Neuronal stem cell (in vitro differentiated cells): Measurements from ENCODE around the gene MRPL16.
A peak's percentile ranks its signal among the peaks of the same experiment; 100 is the strongest.

Source experiments
- DNase-seq: peaks from one replicate; pipeline ENCODE4 v3.0.0-alpha.2; 2013; ENCODE audit warnings: low spot score
- H2AFZ ChIP-seq: one replicate; pipeline ENCODE4 v1.6.1; 2013; ENCODE audit warnings: mild to moderate bottlenecking, low read length, inconsistent platforms
- H2AK5ac ChIP-seq: 2 replicates; pipeline ENCODE4 v1.6.1; 2013; ENCODE audit warnings: low read depth, mild to moderate bottlenecking, inconsistent platforms, low read length, moderate library complexity, mixed read lengths
- H2BK120ac ChIP-seq: 2 replicates; pipeline ENCODE4 v1.6.1; 2013; ENCODE audit warnings: low read depth, mild to moderate bottlenecking, inconsistent platforms, low read length, moderate library complexity, mixed read lengths
- H2BK12ac ChIP-seq: one replicate; pipeline ENCODE4 v1.6.1; 2013; ENCODE audit warnings: low read length, inconsistent platforms
- H2BK15ac ChIP-seq: 2 replicates; pipeline ENCODE4 v1.6.1; 2013; ENCODE audit warnings: mild to moderate bottlenecking, low read length, inconsistent platforms, mixed read lengths
- H2BK5ac ChIP-seq: one replicate; pipeline ENCODE4 v1.6.1; 2013; ENCODE audit warnings: inconsistent platforms, mild to moderate bottlenecking, low read length, moderate library complexity
- H3K14ac ChIP-seq: one replicate; pipeline ENCODE4 v1.6.1; 2013; ENCODE audit warnings: low read length, inconsistent platforms
- H3K18ac ChIP-seq: 2 replicates; pipeline ENCODE4 v1.6.1; 2013; ENCODE audit warnings: low read length, inconsistent platforms
- H3K23ac ChIP-seq: 2 replicates; pipeline ENCODE4 v1.6.1; 2013; ENCODE audit warnings: low read depth, mild to moderate bottlenecking, mixed read lengths, low read length, inconsistent platforms; ENCODE audit not compliant: poor library complexity
- H3K27ac ChIP-seq: replicated peaks from 3 replicates; pipeline ENCODE4 v1.5.1; 2013; ENCODE audit warnings: low read length, inconsistent platforms
- H3K27me3 ChIP-seq, 3 experiments: 2 replicates each; pipeline ENCODE4 v1.6.1; 2013; ENCODE audit warnings: low read length in 3 of 3, mild to moderate bottlenecking in 2 of 3, inconsistent platforms in 1 of 3, low read depth in 1 of 3, mixed read lengths in 1 of 3, moderate library complexity in 1 of 3; ENCODE audit not compliant: control insufficient read depth in 3 of 3, insufficient read depth in 3 of 3
- H3K36me3 ChIP-seq, 2 donors: replicated peaks in 1 of 2; 2 replicates each; pipeline ENCODE4 v1.6.1; 2013; ENCODE audit warnings: low read length in 2 of 2; ENCODE audit not compliant: control insufficient read depth in 2 of 2, insufficient read depth in 2 of 2
- H3K4ac ChIP-seq: 2 replicates; pipeline ENCODE4 v1.6.1; 2013; ENCODE audit warnings: inconsistent platforms, mild to moderate bottlenecking, low read length, moderate library complexity
- H3K4me1 ChIP-seq, 2 donors: 1 replicate in 1 of 2; 2 replicates in 1 of 2; pipeline ENCODE4 v1.6.1; 2013; ENCODE audit warnings: low read length in 2 of 2, low read depth in 1 of 2; ENCODE audit not compliant: control insufficient read depth in 2 of 2, insufficient read depth in 1 of 2
- H3K4me2 ChIP-seq: one replicate; pipeline ENCODE4 v1.6.1; 2013; ENCODE audit warnings: mild to moderate bottlenecking, low read length, inconsistent platforms; ENCODE audit not compliant: insufficient read depth, poor library complexity, severe bottlenecking
- H3K4me3 ChIP-seq, 2 donors: 2 replicates each; pipeline ENCODE4 v1.5.1; 2013; ENCODE audit warnings: low read length in 2 of 2, mild to moderate bottlenecking in 2 of 2, inconsistent platforms in 1 of 2, moderate library complexity in 1 of 2
- H3K79me1 ChIP-seq: one replicate; pipeline ENCODE4 v1.6.1; 2013; ENCODE audit warnings: low read depth, mild to moderate bottlenecking, inconsistent platforms, low read length, moderate library complexity
- H3K9ac ChIP-seq: one replicate; pipeline ENCODE4 v1.6.1; 2013; ENCODE audit warnings: mild to moderate bottlenecking, low read depth, low read length, inconsistent platforms; ENCODE audit not compliant: poor library complexity
- H3K9me3 ChIP-seq, 2 donors: replicated peaks in 1 of 2; 2 replicates each; pipeline versions ENCODE3 to v1.6.1; 2013; ENCODE audit warnings: low read length in 2 of 2, mild to moderate bottlenecking in 2 of 2, inconsistent platforms in 1 of 2, low read depth in 1 of 2, mixed read lengths in 1 of 2, moderate library complexity in 1 of 2; ENCODE audit not compliant: control insufficient read depth in 2 of 2, insufficient read depth in 1 of 2
- H4K8ac ChIP-seq: one replicate; pipeline ENCODE4 v1.6.1; 2013; ENCODE audit warnings: low read depth, mild to moderate bottlenecking, inconsistent platforms, low read length, moderate library complexity
- H4K91ac ChIP-seq: one replicate; pipeline ENCODE4 v1.6.1; 2013; ENCODE audit warnings: low read length, low read depth, mild to moderate bottlenecking, inconsistent platforms; ENCODE audit not compliant: poor library complexity
- WGBS, 2 donors: extraction: QIAGEN DNeasy Blood & Tissue Kit; methylation state at CpG; one replicate each; pipeline ENCODE4 v1.1.7; 2013; ENCODE audit warnings: missing lambda C conversion rate in 2 of 2, mixed read lengths in 1 of 2; ENCODE audit not compliant: insufficient read length in 2 of 2, insufficient replicate concordance in 1 of 2; ENCODE audit errors: extremely low coverage in 2 of 2; 5-methylcytosine and 5-hydroxymethylcytosine counted together

Gene MRPL16

DNA sequence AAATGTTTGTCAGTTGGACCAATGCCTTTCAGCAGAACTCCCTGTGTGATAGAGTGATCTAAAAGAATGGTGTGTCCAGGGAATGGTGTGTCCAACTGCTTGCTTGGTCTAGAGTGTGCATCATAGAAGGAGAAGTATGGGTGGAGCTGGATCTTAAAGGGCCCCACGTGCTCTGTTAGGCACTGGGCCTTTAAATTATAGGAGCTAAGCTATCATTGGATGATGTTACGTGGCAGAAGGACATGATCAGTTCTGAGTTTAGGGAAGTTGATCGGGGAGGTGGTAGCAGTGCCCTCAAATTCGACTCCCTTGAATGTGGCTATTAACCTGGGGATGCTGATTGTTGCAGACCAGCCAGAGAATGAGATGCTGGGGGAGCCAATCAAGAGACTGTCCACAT, 39.0 kb downstream of the MRPL16 start:
- peaks cover under 1 to 5% of the 10 kb centered on the region in 2 donors for H3K4me1 ChIP-seq
- no peak overlapping the region for H2BK120ac ChIP-seq
- H3K4ac ChIP-seq, result no peak overlapping the region
- no peaks in the 10 kb centered on the region for H3K27me3 ChIP-seq
- H3K27ac ChIP-seq, result no peak overlapping the region
- H2BK15ac ChIP-seq, result no peak overlapping the region
- H3K79me1 ChIP-seq, result no peaks in the 10 kb centered on the region
- H2AK5ac ChIP-seq, result no peak overlapping the region
- no CpG with 5 or more reads among the region's 4 CpGs for WGBS, 2 donors
- no peak overlapping the region for H2BK12ac ChIP-seq
- peaks cover 0 to 1% of the 10 kb centered on the region in 2 donors for H3K36me3 ChIP-seq
- no peak overlapping the region for H2AFZ ChIP-seq
- H3K9me3 ChIP-seq, result no peaks in the 10 kb centered on the region
- H3K18ac ChIP-seq, result no peak overlapping the region
- no peak overlapping the region for H3K4me3 ChIP-seq
- no peak overlapping the region for H3K4me2 ChIP-seq
- H3K9ac ChIP-seq, result no peak overlapping the region
- H3K23ac ChIP-seq, result no peak overlapping the region
- DNase-seq, result no peak
- H4K8ac ChIP-seq, result no peak overlapping the region
- no peak overlapping the region for H2BK5ac ChIP-seq
- H4K91ac ChIP-seq, result no peak overlapping the region
- no peak overlapping the region for H3K14ac ChIP-seq

DNA sequence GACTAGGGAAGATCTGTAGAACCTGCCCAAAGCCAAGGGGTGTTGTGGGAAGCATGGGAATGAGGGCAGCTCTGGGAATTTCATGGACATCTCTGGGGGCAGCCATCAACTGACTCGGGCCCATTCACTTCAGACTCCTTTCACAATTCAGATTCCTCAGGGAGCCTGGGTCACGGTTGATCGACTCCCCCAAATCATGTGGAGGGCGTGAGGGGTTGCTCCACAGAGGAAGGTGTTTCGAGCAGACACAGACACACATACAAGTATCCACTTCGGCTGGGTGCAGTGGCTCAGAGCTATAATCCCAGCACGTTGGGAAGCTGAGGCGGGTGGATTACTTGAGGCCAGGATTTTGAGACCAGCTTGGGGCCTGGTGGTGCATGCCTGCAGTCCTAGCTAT, 39.7 kb downstream of the MRPL16 start:
- H3K4me1 ChIP-seq, result peaks cover 4 to 7% of the 10 kb centered on the region in 2 donors
- H3K9me3 ChIP-seq, result no peaks in the 10 kb centered on the region
- H2BK120ac ChIP-seq, result no peak overlapping the region
- H3K4me2 ChIP-seq, result no peak overlapping the region
- H3K4me3 ChIP-seq, result no peak overlapping the region
- H4K8ac ChIP-seq, result no peak overlapping the region
- H2BK15ac ChIP-seq, result no peak overlapping the region
- no peak overlapping the region for H2AFZ ChIP-seq
- DNase-seq, result no peak
- H2AK5ac ChIP-seq, result no peak overlapping the region
- no peak overlapping the region for H4K91ac ChIP-seq
- no peak overlapping the region for H2BK12ac ChIP-seq
- no CpG with 5 or more reads among the region's 8 CpGs for WGBS, 2 donors
- no peak overlapping the region for H3K4ac ChIP-seq
- H3K36me3 ChIP-seq, result peaks cover 0 to 1% of the 10 kb centered on the region in 2 donors
- no peak overlapping the region for H3K9ac ChIP-seq
- H3K79me1 ChIP-seq, result no peaks in the 10 kb centered on the region
- no peak overlapping the region for H3K23ac ChIP-seq
- H3K18ac ChIP-seq, result no peak overlapping the region
- no peaks in the 10 kb centered on the region for H3K27me3 ChIP-seq
- no peak overlapping the region for H3K14ac ChIP-seq
- H3K27ac ChIP-seq, result no peak overlapping the region
- no peak overlapping the region for H2BK5ac ChIP-seq

DNA sequence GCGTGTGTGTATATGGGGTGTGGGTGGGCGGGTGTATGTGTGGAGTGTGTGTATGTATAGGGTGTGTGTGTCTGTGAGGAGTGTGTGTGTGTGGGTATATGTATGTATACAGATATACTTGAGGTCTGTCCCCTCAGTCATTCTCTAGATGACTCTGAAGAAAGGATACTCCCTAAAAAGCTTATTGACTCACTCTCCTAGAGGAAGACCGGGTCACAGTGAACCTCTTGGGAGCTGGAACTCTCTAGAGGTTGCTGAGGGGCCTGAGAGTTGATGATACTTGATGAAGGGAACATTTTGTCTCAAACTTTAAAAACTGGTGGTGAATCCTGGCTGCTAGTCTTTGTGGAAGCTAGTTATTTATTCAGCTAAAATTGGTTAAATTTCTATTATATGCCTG, 40.3 kb downstream of the MRPL16 start:
- peaks cover 4 to 7% of the 10 kb centered on the region in 2 donors for H3K4me1 ChIP-seq
- peaks cover 0 to 1% of the 10 kb centered on the region in 2 donors for H3K36me3 ChIP-seq
- H3K79me1 ChIP-seq, result no peaks in the 10 kb centered on the region
- no peak overlapping the region for H3K9ac ChIP-seq
- H2AK5ac ChIP-seq, result no peak overlapping the region
- no peak overlapping the region for H4K8ac ChIP-seq
- H2BK15ac ChIP-seq, result no peak overlapping the region
- no peak overlapping the region for H2BK12ac ChIP-seq
- no peaks in the 10 kb centered on the region for H3K9me3 ChIP-seq
- H3K27ac ChIP-seq, result no peak overlapping the region
- no peak for DNase-seq
- no peak overlapping the region for H3K4me3 ChIP-seq
- no peak overlapping the region for H3K4me2 ChIP-seq
- no peak overlapping the region for H3K23ac ChIP-seq
- no peak overlapping the region for H2AFZ ChIP-seq
- no peaks in the 10 kb centered on the region for H3K27me3 ChIP-seq
- 100% methylated on average over 2 of the region's 3 CpGs; no CpG with 5 or more reads in 1 of the 2 donors for WGBS, 2 donors
- no peak overlapping the region for H4K91ac ChIP-seq
- H3K18ac ChIP-seq, result no peak overlapping the region
- H2BK120ac ChIP-seq, result no peak overlapping the region
- no peak overlapping the region for H3K14ac ChIP-seq
- no peak overlapping the region for H2BK5ac ChIP-seq
- H3K4ac ChIP-seq, result no peak overlapping the region

DNA sequence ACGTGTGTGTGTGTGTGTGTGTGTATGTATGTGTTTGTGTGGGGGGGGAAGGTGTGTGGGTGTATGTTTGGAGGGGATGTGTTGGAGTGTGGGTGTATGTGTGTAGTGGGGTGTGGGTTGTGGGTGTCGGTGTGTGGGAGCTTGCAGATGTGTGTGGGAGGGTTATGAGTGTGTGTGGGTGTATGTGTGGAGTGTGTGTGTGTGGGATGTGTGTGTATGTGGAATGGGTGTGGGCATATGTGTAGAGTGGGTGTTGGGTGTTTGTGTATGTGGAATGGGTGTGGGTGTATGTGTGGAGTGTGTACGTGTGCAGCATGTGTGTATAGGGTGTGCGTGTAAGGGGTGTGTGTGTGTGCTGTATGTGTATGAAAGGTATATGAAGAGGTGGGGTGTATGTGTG, 40.8 kb downstream of the MRPL16 start:
- Histone ChIP-seq H3K4ac (no peak overlapping the region), H2AFZ (no peak overlapping the region), H3K79me1 (no peaks in the 10 kb centered on the region), H3K27ac (no peak overlapping the region), H3K27me3 (no peaks in the 10 kb centered on the region), H2BK15ac (no peak overlapping the region), H3K18ac (no peak overlapping the region), H3K23ac (no peak overlapping the region), H4K91ac (peak overlapping the region; percentile 45), H3K36me3 (peaks cover 0 to 1% of the 10 kb centered on the region in 2 donors), H3K4me3 (peak overlapping the region in 1 of 2 donors; percentile 69), H2BK12ac (no peak overlapping the region), H3K4me1 (peaks cover 4 to 7% of the 10 kb centered on the region in 2 donors), H4K8ac (peak overlapping the region; percentile 58), H2BK120ac (no peak overlapping the region), H3K4me2 (no peak overlapping the region), H3K14ac (no peak overlapping the region), H3K9me3 (no peaks in the 10 kb centered on the region), H2AK5ac (no peak overlapping the region), H3K9ac (peak overlapping the region; percentile 60), H2BK5ac (no peak overlapping the region)
- DNase-seq, result no peak
- 100% methylated on average over 2 to 3 of the region's 4 CpGs for WGBS, 2 donors
